ENCODE results near the gene CKMT1A.
"Not testable (repeated sequence)": the region's sequence is repeated elsewhere in the genome, so short reads cannot be mapped to it uniquely, and the experiment has no call there.

GRCh38 chr15:43649430-43649926, 44.2 kb upstream of the CKMT1A start:
- not testable (repeated sequence) for TF ChIP-seq CTCF (IDR thresholded peaks at IDR 0.05; ENCODE audit: poor library complexity, severe bottlenecking); EZH2 (IDR thresholded peaks at IDR 0.05; ENCODE audit: borderline replicate concordance, insufficient read depth, low read length, poor library complexity, severe bottlenecking); RAD21 (conservative IDR thresholded peaks at IDR 0.05); POLR2AphosphoS5 (IDR thresholded peaks at IDR 0.05); REST (IDR thresholded peaks at IDR 0.05; ENCODE audit: borderline replicate concordance); TAF1 (IDR thresholded peaks at IDR 0.05; ENCODE audit: low read depth)

All from neural cell (in vitro differentiated cells).